SK-N-MC (cell line): ENCODE results near the gene ZNRF3.
A peak's percentile ranks its signal among the peaks of the same experiment; 100 is the strongest.
"Not testable (repeated sequence)": the region's sequence is repeated elsewhere in the genome, so short reads cannot be mapped to it uniquely, and the experiment has no call there.

Experiments
- DNase-seq: peaks from one replicate; pipeline ENCODE4 v3.0.0-alpha.2; 2011; ENCODE audit warnings: low read depth, low spot score
- H3K27ac ChIP-seq: fragments of 200-600 bp; sonication (generic); 2 replicates; pipeline ENCODE4 v1.5.1; 2016; ENCODE audit warnings: mixed run types
- H3K36me3 ChIP-seq: fragments of 200-600 bp; sonication (generic); 2 replicates; pipeline ENCODE4 v1.6.1; 2017; ENCODE audit warnings: antibody characterized with exemption, low read length, mixed read lengths; ENCODE audit not compliant: insufficient read depth
- H3K4me3 ChIP-seq: fragments of 200-600 bp; sonication (generic); 2 replicates; pipeline ENCODE4 v1.5.1; 2016
- H3K9ac ChIP-seq: fragments of 200-600 bp; sonication (generic); 2 replicates; pipeline ENCODE4 v1.8.0; 2017; ENCODE audit warnings: mixed run types, mixed read lengths; ENCODE audit not compliant: insufficient read length
- H3K9me3 ChIP-seq: fragments of 200-600 bp; sonication (generic); 2 replicates; pipeline ENCODE4 v1.6.1; 2017; ENCODE audit warnings: low read depth, mild to moderate bottlenecking, antibody characterized with exemption, low read length, moderate library complexity, mixed read lengths
- EZH2 ChIP-seq: fragments of 200-600 bp; sonication (generic); IDR thresholded peaks from one replicate; pipeline ENCODE4 v1.6.1; 2017; ENCODE audit warnings: antibody characterized with exemption
- FOXP2 ChIP-seq: optimal IDR thresholded peaks from 2 replicates; pipeline ENCODE3; 2011; ENCODE audit warnings: mild to moderate bottlenecking, moderate library complexity; ENCODE audit not compliant: insufficient read depth; ENCODE audit errors: extremely low read length, control extremely low read depth
- POLR2AphosphoS5 ChIP-seq: IDR thresholded peaks from 2 replicates; pipeline ENCODE4 v1.6.1; 2012; ENCODE audit warnings: mild to moderate bottlenecking, low read depth, low read length, borderline replicate concordance

Gene ZNRF3

GRCh38 chr22:28939932-28940331 is 56.6 kb downstream of the ZNRF3 start:
- DNase-seq = no peak
- Histone ChIP-seq H3K9ac (no peak overlapping the region), H3K9me3 (no peaks in the 10 kb centered on the region), H3K27ac (no peak overlapping the region), H3K4me3 (no peak overlapping the region), H3K36me3 (no peaks in the 10 kb centered on the region)
- no peak for TF ChIP-seq POLR2AphosphoS5
- no peak for TF ChIP-seq FOXP2
- no peak for TF ChIP-seq EZH2

- Histone ChIP-seq H3K27ac (no peak overlapping the region), H3K4me3 (no peak overlapping the region), H3K9me3 (no peaks in the 10 kb centered on the region), H3K36me3 (no peaks in the 10 kb centered on the region), H3K9ac (no peak overlapping the region)
- no peak for TF ChIP-seq FOXP2
- no peak for TF ChIP-seq POLR2AphosphoS5
- no peak for TF ChIP-seq EZH2
- DNase-seq = no peak
These were observed 57.1 kb downstream of the ZNRF3 start for GRCh38 chr22:28940441-28940840.

GRCh38 chr22:28942333-28942732 is 59.0 kb downstream of the ZNRF3 start:
- no peak for TF ChIP-seq EZH2
- TF ChIP-seq POLR2AphosphoS5 = no peak
- no peak for TF ChIP-seq FOXP2
- Histone ChIP-seq H3K36me3 (no peaks in the 10 kb centered on the region), H3K9me3 (peaks cover under 1% of the 10 kb centered on the region; the same call in 1 of the 2 replicates), H3K27ac (no peak overlapping the region), H3K4me3 (no peak overlapping the region), H3K9ac (no peak overlapping the region)
- DNase-seq = no peak

- Histone ChIP-seq H3K4me3 (no peak overlapping the region), H3K9ac (no peak overlapping the region), H3K27ac (no peak overlapping the region), H3K9me3 (peaks cover 2% of the 10 kb centered on the region; the same call in 1 of the 2 replicates), H3K36me3 (no peaks in the 10 kb centered on the region; the same call in 1 of the 2 replicates)
- no peak for DNase-seq
- TF ChIP-seq POLR2AphosphoS5 (no peak), EZH2 (no peak), FOXP2 (no peak)
These were observed 59.6 kb downstream of the ZNRF3 start for GRCh38 chr22:28942801-28943500.

GRCh38 chr22:28943501-28943879 is 60.1 kb downstream of the ZNRF3 start:
- peaks cover 2% of the 10 kb centered on the region; the same call in 1 of the 2 replicates for H3K9me3 ChIP-seq
- no peak for DNase-seq
- peak overlapping the region; percentile 32 for H3K9ac ChIP-seq
- H3K27ac ChIP-seq = 0 out of 2 replicates have a peak overlapping the region, but pooled peaks have one; percentile 7
- H3K4me3 ChIP-seq = no peak overlapping the region
- no peaks in the 10 kb centered on the region; the same call in 1 of the 2 replicates for H3K36me3 ChIP-seq
- no peak for TF ChIP-seq FOXP2
- TF ChIP-seq POLR2AphosphoS5 = no peak
- no peak for TF ChIP-seq EZH2

GRCh38 chr22:28947125-28947524 is 63.8 kb downstream of the ZNRF3 start:
- Histone ChIP-seq H3K4me3 (no peak overlapping the region), H3K9me3 (peaks cover 2% of the 10 kb centered on the region; the same call in 1 of the 2 replicates), H3K9ac (no peak overlapping the region), H3K36me3 (no peaks in the 10 kb centered on the region; the same call in 1 of the 2 replicates), H3K27ac (no peak overlapping the region)
- TF ChIP-seq POLR2AphosphoS5 (no peak), EZH2 (no peak), FOXP2 (no peak)
- DNase-seq = no peak

- no peak overlapping the region for H3K27ac ChIP-seq
These were observed 65.1 kb downstream of the ZNRF3 start for GRCh38 chr22:28948424-28948823.

GRCh38 chr22:28948860-28949551 is 65.6 kb downstream of the ZNRF3 start:
- not testable (repeated sequence) for DNase-seq, H3K9me3 ChIP-seq, H3K36me3 ChIP-seq
- H3K27ac ChIP-seq = peak overlapping the region; percentile 82
- H3K9ac ChIP-seq = peak overlapping the region; percentile 39
- peak overlapping the region; percentile 59 for H3K4me3 ChIP-seq

More at GRCh38 chr22:28948424-28948823, 65.1 kb downstream of the ZNRF3 start:
- TF ChIP-seq POLR2AphosphoS5 (no peak), FOXP2 (no peak), EZH2 (no peak)
- Histone ChIP-seq H3K9ac (no peak overlapping the region), H3K4me3 (no peak overlapping the region), H3K36me3 (no peaks in the 10 kb centered on the region; the same call in 1 of the 2 replicates), H3K9me3 (peaks cover 2% of the 10 kb centered on the region; the same call in 1 of the 2 replicates)
- DNase-seq = no peak
